GM23338 (cell line): ENCODE data around the gene ADGRL3.

Experiments
- CREB1 ChIP-seq: fragments of 250-450 bp; sonication (Bioruptor Pico); IDR thresholded peaks from 2 replicates; pipeline ENCODE4 v1.5.0; 2020; ENCODE audit warnings: low read depth, mild to moderate bottlenecking, moderate library complexity
- EZH2 ChIP-seq: fragments of 200-600 bp; sonication (generic); IDR thresholded peaks from one replicate; pipeline ENCODE4 v1.8.0; 2017; ENCODE audit warnings: antibody characterized with exemption, mild to moderate bottlenecking, low read depth; ENCODE audit not compliant: unreplicated experiment
- EZH2phosphoT487 ChIP-seq: fragments of 200-600 bp; sonication (generic); IDR thresholded peaks from one replicate; pipeline ENCODE4 v1.8.1; 2018; ENCODE audit warnings: antibody characterized with exemption; ENCODE audit not compliant: unreplicated experiment
- JUNB ChIP-seq: IDR thresholded peaks from one replicate; pipeline ENCODE4 v1.6.1; 2016; ENCODE audit warnings: antibody characterized with exemption; ENCODE audit not compliant: unreplicated experiment
- POLR2AphosphoS5 ChIP-seq: IDR thresholded peaks from 2 replicates; pipeline ENCODE4 v1.6.1; 2016; ENCODE audit warnings: antibody characterized with exemption, low read depth
- ZNF331 ChIP-seq: fragments of 250-450 bp; sonication (Bioruptor Pico); IDR thresholded peaks from 2 replicates; pipeline ENCODE4 v1.5.0; 2020; ENCODE audit warnings: low read depth, mild to moderate bottlenecking, moderate library complexity
- TF ChIP-seq, protein P1 (sequence below), 2 experiments: fragments of 200-600 bp in 1 of 2; sonication (generic) in 1 of 2; conservative IDR thresholded peaks; 2 replicates each; pipeline versions ENCODE4 v1.5.1 to v1.6.1; 2016 to 2017; ENCODE audit warnings: antibody characterized with exemption in 2 of 2, low read depth in 2 of 2, mild to moderate bottlenecking in 2 of 2, moderate library complexity in 1 of 2

DNA sequence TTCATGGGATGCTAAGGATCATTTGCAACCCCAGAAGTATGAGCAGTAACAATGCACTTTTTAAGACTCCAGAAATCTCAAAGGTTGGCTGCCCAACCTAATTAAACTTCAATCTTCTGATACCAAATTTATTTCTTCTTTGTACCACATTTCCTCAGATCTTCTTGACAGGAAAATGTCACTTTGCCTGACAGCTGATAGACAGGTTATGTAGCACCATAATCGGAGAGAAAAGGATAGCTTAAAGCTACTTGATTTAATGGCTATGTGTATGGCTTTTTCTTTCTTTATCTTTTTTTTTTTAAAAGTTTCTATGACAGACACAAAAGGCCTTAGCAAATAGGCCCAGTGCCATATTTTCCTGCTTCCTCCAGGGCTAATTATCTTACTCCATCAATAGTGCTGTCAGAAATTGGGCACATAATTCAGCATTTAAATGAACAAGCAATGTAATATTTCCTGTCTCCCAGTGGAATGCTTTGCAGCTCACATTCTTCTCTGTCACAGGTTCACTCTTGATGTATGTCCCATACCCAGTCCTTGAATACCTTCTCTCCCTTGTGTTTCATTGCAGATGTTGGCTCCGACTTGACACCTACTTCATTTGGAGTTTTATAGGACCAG lies 795.7 kb downstream of the ADGRL3 start:
- TF ChIP-seq EZH2 (no peak), CREB1 (CRISPR knock-in tag) (no peak), ZNF331 (CRISPR knock-in tag) (no peak), EZH2phosphoT487 (no peak), POLR2AphosphoS5 (no peak), JUNB (no peak)
- TF ChIP-seq, protein P1, sequence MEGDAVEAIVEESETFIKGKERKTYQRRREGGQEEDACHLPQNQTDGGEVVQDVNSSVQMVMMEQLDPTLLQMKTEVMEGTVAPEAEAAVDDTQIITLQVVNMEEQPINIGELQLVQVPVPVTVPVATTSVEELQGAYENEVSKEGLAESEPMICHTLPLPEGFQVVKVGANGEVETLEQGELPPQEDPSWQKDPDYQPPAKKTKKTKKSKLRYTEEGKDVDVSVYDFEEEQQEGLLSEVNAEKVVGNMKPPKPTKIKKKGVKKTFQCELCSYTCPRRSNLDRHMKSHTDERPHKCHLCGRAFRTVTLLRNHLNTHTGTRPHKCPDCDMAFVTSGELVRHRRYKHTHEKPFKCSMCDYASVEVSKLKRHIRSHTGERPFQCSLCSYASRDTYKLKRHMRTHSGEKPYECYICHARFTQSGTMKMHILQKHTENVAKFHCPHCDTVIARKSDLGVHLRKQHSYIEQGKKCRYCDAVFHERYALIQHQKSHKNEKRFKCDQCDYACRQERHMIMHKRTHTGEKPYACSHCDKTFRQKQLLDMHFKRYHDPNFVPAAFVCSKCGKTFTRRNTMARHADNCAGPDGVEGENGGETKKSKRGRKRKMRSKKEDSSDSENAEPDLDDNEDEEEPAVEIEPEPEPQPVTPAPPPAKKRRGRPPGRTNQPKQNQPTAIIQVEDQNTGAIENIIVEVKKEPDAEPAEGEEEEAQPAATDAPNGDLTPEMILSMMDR (conservative IDR thresholded peaks at IDR 0.05; ENCODE audit: low read depth in 2 of 2): no peak
